GM12872 (cell line): Measurements from ENCODE around the gene RNF5.

Experiments
- TF ChIP-seq, protein P1 (sequence below): IDR thresholded peaks from 3 replicates; pipeline ENCODE4 v1.5.1; 2011; ENCODE audit warnings: low read depth, mild to moderate bottlenecking, low read length, moderate library complexity; ENCODE audit not compliant: insufficient read depth

Gene RNF5

DNA sequence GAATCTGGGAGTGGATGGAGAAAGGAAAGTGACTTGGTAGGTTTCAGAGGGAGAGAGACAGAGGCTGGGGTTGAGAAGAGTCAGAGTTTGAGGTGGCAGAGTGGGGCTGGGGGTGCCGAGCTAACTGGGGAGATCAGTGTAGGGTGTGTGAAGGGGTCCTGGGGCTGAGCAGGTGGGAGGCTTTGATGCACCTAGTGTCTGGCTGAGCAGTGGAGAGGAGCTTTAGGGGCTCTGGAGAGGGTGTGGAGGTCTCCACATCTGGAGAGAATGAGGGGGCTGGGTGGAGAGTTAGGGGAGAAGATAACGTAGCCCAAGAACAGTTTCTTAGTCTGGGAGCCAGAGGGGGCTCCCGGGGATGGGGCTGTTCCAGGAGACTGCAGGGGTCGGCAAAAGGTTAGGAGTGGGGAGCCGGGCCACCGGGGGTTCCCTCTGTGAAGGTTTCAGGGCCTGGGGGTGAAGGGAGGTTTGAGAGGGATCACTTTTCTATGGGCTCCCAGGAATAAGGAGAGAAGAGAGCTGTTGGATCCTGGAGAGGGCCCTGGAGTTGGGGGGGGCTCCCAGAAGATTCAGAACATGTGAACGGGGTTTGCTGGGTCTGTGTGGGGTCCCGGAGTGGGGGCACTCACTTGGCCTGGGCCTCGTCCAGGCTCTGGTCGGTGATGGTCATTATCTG lies 11.0 kb downstream of the RNF5 start:
- TF ChIP-seq, protein P1, sequence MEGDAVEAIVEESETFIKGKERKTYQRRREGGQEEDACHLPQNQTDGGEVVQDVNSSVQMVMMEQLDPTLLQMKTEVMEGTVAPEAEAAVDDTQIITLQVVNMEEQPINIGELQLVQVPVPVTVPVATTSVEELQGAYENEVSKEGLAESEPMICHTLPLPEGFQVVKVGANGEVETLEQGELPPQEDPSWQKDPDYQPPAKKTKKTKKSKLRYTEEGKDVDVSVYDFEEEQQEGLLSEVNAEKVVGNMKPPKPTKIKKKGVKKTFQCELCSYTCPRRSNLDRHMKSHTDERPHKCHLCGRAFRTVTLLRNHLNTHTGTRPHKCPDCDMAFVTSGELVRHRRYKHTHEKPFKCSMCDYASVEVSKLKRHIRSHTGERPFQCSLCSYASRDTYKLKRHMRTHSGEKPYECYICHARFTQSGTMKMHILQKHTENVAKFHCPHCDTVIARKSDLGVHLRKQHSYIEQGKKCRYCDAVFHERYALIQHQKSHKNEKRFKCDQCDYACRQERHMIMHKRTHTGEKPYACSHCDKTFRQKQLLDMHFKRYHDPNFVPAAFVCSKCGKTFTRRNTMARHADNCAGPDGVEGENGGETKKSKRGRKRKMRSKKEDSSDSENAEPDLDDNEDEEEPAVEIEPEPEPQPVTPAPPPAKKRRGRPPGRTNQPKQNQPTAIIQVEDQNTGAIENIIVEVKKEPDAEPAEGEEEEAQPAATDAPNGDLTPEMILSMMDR, result no peak

GRCh38 chr6:32189742-32190053 lies 11.5 kb downstream of the RNF5 start:
- TF ChIP-seq, protein P1, result no peak

DNA sequence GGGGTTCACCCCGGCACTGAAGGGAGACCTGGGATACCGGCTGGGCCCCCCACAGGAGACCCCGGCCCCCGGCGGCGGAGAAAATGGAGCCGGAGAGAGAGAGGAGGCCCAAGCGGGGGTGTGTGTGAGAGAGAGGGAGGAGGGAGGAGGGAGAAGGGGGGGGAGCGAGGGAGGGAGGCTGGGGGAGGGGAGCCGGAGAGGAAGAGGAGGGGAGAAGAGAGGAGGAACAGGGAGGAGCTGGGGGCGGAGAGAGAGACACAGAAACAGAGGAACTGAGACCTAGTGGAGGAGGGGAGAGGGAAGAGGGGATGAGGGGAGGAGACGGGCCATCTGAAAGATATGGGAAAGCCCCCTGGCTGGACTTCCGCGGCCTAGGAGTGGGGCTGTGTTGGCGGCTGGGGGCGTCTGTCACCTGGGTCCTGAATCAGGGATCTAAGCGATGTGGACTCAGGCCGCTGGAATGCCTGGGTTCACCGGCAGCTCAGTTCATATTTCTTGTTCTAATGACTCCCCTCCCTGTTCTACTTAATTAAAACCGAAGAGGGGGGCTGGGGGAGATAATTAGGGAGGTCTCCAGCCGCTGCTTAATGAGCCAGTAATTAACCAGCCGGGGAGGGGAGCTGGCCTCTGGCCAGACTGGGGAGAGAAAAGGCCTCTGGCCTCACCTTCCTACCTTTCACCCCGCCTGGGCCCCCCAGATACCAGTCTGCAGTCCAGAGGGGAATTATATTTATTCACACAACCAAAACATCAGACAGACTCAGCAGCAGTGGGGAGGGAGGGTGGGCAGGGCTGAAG lies 12.0 kb downstream of the RNF5 start, which contains the start of gene PBX2:
TSS of gene PBX2 (minus strand) at position 149 of the 798 bp plus-strand sequence. CDS start 287 bp downstream, outside the sequence.
- TF ChIP-seq, protein P1, result no peak

DNA sequence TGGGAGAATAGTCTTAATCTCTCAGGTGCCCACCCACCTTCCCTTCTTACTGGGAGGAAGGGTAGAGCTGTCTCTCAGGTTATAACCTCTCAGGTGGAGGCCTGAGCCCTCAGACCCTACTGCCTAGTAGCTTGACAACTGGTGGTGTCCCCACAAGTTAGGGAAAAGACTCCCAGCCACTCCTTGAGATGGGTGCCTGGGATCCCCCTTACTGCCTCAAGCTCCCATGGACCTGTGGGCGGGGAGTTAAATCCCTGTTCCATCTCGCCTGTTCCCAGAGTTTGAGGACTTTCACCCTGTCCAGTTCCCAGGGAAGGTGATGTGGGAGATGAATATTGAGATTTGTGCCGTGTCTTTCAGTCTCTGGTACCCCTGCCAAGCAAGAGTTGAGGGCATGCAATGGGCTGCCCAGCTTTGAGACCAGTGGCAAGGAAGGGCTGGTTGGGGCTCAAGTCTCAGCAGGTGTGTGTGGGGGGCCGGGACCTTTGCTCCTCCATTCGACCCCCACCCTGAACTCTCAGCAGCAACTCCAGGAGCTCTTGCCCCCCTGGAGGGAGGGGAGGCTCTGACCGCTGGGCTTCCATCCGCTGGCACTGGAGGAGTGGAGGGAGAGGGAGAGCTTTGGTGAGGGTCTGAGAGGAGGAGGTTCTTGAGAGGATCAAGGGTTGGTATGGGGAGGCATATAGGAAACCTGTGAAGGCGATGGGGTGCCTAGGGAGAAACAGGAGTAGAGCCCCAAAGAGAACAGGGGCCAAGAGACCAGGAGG lies 12.9 kb downstream of the RNF5 start:
- TF ChIP-seq, protein P1, result no peak

DNA sequence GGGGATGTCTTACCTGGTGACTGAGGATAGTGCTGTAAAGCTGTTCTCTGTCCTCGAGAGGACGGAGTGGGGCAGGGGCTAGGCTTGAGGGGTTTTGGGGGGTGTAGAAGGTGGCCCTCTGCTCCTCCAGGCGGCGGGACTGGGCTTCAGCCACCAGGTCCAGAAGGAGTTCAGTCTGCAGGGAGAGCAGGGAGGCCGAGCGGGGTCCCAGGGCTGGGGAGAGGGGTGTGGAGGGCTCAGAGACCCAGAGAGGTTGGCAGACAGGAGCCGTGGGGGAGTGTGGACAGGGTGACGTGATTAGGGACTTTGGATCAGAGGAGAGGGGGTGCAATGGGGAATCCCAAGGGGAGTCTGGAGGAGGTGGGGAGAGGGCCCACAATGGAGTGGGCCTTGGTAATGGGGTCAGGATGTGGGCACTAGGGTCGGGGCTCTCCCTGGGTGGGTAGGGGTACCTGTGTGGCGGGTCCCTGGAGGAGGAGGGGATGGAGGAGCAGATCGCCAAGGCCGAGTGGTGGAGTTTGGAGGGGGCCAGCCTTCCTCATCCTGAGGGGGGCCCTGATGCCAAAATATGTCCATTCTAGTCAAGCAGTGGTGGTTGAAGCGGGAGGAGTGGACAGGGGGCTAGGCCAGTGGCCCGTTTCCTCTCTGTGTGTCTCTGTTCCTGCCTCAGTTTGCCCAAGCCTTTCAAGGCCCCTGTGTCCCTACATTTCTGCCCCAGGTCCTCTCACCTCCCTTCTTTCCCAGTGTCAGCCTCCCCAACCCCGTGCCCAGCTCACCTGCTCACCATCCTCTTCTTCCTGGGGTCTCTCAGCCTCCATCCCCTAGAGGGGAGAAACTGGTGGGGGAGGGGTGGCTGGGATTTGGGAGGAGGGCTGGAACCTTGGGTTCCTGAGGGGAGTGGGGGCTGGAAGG lies 13.7 kb downstream of the RNF5 start:
- TF ChIP-seq, protein P1, result no peak

- TF ChIP-seq, protein P1, result no peak
These were observed 14.4 kb downstream of the RNF5 start, which contains the start of gene GPSM3 for GRCh38 chr6:32192608-32193039. GPSM3 (minus strand) TSS chr6:32192643; CDS start chr6:32192513, 130 bp downstream.
